ENCODE data around the gene SRP54. TPM values are rescaled to one million over a fixed set of nuclear protein-coding genes. Genes with fewer than 3 reads are reported as not detected.

The SRP54 gene
- total and polyA plus RNA-seq, 2 of the 13 experiments (the other 11 are each of a cell fraction or from before 2014, with no cell fraction given), result 42.2 to 207 TPM

DNA sequence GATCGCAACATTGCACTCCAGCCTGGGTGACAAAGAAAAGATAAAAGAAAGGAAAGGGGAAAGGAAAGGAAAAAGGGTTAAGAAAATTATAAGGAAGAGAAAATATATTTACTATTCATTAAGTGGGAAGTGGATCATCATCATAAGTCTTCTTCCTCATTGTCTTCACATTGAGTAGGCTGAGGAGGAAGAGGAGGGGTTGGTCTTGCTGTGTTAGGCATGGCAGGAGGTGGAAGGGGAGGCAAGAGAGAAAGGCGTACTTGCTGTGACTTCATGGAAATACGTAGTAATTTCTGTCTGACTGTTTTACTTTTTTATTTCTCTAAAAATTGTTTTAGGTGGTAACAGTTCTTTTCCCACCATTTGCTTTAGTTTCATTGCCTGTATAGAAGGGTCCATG, 89.4 kb downstream of the SRP54 start:
- no TSS peak for BruUV-seq (replicated peaks)
- WGBS (ENCODE audit: low lambda C conversion rate), result 96% methylated on average over 3 of the region's 3 CpGs

More for the DNA sequence above, 89.4 kb downstream of the SRP54 start:
- POLR2A ChIA-PET, result interaction anchor here (1.1 kb wide), 1 partner anchor 26 kb away, joined by 4 read pairs; the partner anchor contains the start of gene FAM177A1
- H3K4me1 ChIP-seq (ENCODE audit: insufficient read depth, low read length), result peaks cover 9% of the 10 kb centered on the region; the same call in 1 of the 2 replicates
- H3K4me2 ChIP-seq (ENCODE audit: low read depth, low read length), result no peak overlapping the region
- H3K9ac ChIP-seq (ENCODE audit: insufficient read depth, low read depth, low read length), result no peak overlapping the region
- H3K79me2 ChIP-seq (ENCODE audit: insufficient read depth, low read length), result no peaks in the 10 kb centered on the region
- H3K27ac ChIP-seq (ENCODE audit: extremely low read length, insufficient read depth, low read length), result no peak overlapping the region
- DNase-seq (ENCODE audit: low spot score), result no peak
- ATAC-seq, result no peak
- no peak overlapping the region for H3K4me3 ChIP-seq (replicated peaks in 1 of 3; ENCODE audit: insufficient read depth in 1 of 3, low read depth in 2 of 3, low read length in 3 of 3)
- TF ChIP-seq TSC22D2 (CRISPR knock-in tag; IDR thresholded peaks at IDR 0.05; ENCODE audit: borderline replicate concordance) (no peak), BORCS8-MEF2B (CRISPR knock-in tag; IDR thresholded peaks at IDR 0.05) (no peak), ZNF317 (CRISPR knock-in tag; IDR thresholded peaks at IDR 0.05) (no peak), MIXL1 (CRISPR knock-in tag; IDR thresholded peaks at IDR 0.05) (no peak), HCFC1 (IDR thresholded peaks at IDR 0.05; ENCODE audit: low read depth, low read length) (no peak), ZNF224 (CRISPR knock-in tag; IDR thresholded peaks at IDR 0.05) (no peak), NBN (conservative IDR thresholded peaks at IDR 0.05) (no peak), U2AF1 (optimal IDR thresholded peaks at IDR 0.05; ENCODE audit: low read depth, low read length) (no peak), RFX5 (IDR thresholded peaks at IDR 0.05; ENCODE audit: low read depth, low read length) (no peak), JUNB (CRISPR knock-in tag; IDR thresholded peaks at IDR 0.05; ENCODE audit: borderline replicate concordance) (no peak), ELF3 (CRISPR knock-in tag; IDR thresholded peaks at IDR 0.05) (no peak)
- TF ChIP-seq, protein P1, sequence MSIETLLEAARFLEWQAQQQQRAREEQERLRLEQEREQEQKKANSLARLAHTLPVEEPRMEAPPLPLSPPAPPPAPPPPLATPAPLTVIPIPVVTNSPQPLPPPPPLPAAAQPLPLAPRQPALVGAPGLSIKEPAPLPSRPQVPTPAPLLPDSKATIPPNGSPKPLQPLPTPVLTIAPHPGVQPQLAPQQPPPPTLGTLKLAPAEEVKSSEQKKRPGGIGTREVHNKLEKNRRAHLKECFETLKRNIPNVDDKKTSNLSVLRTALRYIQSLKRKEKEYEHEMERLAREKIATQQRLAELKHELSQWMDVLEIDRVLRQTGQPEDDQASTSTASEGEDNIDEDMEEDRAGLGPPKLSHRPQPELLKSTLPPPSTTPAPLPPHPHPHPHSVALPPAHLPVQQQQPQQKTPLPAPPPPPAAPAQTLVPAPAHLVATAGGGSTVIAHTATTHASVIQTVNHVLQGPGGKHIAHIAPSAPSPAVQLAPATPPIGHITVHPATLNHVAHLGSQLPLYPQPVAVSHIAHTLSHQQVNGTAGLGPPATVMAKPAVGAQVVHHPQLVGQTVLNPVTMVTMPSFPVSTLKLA (IDR thresholded peaks at IDR 0.05), result no peak
- TF ChIP-seq, protein P2, sequence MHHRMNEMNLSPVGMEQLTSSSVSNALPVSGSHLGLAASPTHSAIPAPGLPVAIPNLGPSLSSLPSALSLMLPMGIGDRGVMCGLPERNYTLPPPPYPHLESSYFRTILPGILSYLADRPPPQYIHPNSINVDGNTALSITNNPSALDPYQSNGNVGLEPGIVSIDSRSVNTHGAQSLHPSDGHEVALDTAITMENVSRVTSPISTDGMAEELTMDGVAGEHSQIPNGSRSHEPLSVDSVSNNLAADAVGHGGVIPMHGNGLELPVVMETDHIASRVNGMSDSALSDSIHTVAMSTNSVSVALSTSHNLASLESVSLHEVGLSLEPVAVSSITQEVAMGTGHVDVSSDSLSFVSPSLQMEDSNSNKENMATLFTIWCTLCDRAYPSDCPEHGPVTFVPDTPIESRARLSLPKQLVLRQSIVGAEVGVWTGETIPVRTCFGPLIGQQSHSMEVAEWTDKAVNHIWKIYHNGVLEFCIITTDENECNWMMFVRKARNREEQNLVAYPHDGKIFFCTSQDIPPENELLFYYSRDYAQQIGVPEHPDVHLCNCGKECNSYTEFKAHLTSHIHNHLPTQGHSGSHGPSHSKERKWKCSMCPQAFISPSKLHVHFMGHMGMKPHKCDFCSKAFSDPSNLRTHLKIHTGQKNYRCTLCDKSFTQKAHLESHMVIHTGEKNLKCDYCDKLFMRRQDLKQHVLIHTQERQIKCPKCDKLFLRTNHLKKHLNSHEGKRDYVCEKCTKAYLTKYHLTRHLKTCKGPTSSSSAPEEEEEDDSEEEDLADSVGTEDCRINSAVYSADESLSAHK (CRISPR knock-in tag; IDR thresholded peaks at IDR 0.05; ENCODE audit: borderline replicate concordance), result no peak
- H3K36me3 ChIP-seq (replicated peaks in 1 of 2; ENCODE audit: control insufficient read depth in 1 of 2, insufficient read depth in 2 of 2, low read length in 2 of 2), result peaks cover 4 to 24% of the 10 kb centered on the region in 2 experiments; a peak in 3 of 5 replicates
- in situ Hi-C loops (cut with HindIII; ENCODE audit: extremely low pct_ligation_motif_present, low pct_unique_long_range_greater_than_20kb) (no loop called here), intact Hi-C loops (cut with micrococcal nuclease; ENCODE audit: unreplicated experiment) (no loop called here)
- no peak overlapping the region for H2AFZ ChIP-seq (ENCODE audit: low read length)
- H3K27me3 ChIP-seq (ENCODE audit: control insufficient read depth in 1 of 2, insufficient read depth in 2 of 2, low read length in 2 of 2), result no peaks in the 10 kb centered on the region
- FAIRE-seq, result no peak
- CTCF ChIA-PET (ENCODE audit: low intra/inter-chr PET ratio, low total read pairs), result no interaction called here
- no peaks in the 10 kb centered on the region for H4K20me1 ChIP-seq (ENCODE audit: insufficient read depth, low read length)
- no peaks in the 10 kb centered on the region for H3K9me3 ChIP-seq (ENCODE audit: low read length)
